ENCODE measurements around the gene MYL5.
"Not testable (repeated sequence)": the region's sequence is repeated elsewhere in the genome, so short reads cannot be mapped to it uniquely, and the experiment has no call there.

Gene MYL5

DNA sequence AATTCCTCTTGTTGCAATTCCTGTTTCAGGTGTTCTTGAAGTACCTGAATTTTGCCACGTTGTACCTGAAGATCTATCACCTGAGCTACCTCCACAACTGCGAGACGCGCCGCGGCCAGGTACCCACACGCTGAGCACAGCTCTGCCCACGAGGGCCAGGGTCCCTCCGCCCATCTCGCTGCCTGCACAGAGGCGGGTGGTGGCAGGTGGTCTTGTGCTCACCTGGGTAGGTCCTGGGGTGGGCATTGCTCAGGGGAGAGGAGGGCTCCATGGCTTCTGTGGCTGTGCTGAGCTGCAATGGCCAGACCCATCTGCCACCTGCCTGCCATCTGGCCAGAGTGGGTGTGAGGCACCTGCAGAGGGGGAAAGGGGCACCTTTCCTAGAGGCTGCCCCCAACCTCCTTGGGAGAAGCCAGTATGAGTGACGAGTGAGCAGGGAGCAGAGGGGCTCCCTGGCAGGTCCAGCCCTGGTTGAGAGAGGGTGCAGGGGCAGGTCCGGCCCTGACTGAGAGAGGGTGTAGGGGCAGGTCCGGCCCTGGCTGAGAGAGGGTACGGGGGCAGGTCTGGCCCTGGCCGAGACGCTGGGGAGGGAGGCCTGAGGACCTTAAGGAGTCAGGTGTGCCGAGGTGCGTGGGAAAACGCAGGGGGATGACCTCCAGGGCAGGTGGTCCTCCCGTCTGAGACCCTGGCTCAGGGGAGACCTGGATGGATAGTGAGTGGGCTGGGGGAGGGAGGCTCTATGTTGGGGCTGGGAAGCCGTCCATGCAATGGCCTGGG, 38.3 kb upstream of the MYL5 start:
- DNase-seq (ENCODE audit: low read depth in 1 of 2, low spot score in 1 of 2), result no peak

DNA sequence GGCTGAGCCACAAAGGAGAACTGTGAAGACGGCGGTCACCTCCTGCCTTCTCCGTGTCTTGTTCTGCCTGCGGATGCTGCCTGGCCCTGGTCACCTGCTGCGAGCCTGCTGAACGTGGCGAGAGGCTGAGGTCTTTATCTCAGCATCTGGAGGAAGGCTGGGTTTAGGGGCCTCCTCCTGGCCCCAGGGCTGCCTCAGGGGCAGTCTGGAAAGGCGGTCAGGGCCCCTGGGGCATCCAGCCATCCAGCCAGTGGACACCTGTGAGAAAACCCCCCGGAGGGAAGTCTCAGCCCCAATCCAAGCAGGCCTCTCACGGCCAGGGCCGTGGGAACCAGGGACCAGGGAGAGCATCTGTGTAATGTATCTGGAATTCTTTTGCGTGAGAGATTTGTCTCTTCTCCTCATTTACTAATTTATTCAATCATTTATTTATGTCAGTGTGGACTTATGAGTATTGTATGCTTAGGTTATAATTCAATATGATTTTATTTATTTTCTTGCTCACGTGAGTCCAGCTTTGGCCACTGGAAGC, 37.6 kb upstream of the MYL5 start:
- no peak for DNase-seq (ENCODE audit: low read depth in 1 of 2, low spot score in 1 of 2)

DNA sequence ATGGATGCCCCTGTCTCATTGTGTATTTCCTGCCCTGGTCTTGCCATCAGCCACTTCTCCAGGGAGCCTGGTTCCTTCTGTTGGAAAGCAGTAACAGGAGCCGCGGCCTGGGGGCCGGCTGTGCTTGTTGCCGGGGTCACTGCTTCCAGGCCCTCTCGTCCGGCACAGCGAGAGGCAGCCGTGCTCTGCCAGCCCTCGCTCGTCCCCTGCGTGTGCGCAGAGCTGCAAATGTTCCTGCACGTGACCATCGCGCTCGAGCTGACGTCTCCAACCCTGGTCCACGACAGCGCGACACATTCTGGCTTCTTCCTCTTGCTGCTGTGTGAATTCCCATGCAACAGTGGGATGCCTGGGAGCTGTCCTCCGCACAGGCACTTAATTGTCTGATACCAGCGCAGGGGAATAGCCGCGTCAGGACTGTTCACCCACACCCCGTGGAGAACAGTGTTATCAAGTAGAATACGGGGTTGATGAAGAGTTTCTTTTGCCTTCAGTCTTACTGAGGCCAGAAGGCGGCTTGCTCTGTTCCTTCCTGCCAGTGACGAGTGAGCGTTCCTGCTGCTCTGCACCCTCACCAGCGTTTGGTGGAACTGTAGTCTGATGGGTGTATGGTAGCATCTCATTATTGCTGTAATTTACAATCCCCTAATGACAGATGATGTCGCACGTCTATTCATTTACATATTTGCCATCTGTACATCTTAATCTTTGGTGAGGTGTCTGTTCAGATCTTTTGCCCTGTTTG, 36.6 kb upstream of the MYL5 start:
- no peak for DNase-seq (ENCODE audit: low read depth in 1 of 2, low spot score in 1 of 2)

DNA sequence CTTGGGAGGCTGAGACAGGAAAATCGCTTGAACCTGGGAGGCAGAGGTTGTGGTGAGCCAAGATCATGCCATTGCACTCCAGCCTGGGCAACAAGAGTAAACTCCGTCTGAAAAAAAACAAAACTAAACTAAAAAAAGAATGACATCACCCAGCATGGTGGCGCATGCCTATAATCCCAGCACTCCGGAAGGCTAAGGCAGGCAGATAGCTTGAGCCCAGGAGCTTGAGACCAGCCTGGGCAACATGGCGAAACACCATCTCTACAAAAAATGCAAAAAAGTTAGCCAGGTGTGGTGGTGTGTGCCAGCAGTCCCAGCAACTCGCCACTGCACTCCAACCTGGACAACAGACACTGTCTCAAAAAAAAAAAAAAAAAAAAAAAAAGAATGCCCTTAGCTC, 32.0 kb upstream of the MYL5 start:
- not testable (repeated sequence) for DNase-seq (ENCODE audit: low read depth in 1 of 2, low spot score in 1 of 2)

DNA sequence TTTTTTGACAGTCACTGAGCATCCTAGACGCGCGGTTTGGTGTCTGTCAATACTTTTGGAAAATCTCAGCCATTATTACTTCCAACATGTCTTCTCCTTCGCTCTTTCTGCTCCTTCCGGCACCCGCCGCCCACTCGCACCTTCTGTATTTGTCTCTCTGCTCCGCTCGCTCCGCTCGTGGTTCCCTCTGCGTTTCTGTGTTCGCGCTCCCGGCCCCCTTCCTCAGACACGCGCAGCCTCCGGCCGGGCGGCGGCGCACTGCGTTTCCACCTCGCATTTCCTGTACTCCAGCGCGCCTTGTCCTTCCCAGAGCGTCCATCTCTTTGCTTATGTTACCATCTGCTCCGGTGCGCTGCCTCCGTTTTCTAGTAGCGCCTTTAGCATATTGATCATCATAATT, 27.9 kb upstream of the MYL5 start:
- DNase-seq (ENCODE audit: low read depth in 1 of 2, low spot score in 1 of 2), result no peak

DNA sequence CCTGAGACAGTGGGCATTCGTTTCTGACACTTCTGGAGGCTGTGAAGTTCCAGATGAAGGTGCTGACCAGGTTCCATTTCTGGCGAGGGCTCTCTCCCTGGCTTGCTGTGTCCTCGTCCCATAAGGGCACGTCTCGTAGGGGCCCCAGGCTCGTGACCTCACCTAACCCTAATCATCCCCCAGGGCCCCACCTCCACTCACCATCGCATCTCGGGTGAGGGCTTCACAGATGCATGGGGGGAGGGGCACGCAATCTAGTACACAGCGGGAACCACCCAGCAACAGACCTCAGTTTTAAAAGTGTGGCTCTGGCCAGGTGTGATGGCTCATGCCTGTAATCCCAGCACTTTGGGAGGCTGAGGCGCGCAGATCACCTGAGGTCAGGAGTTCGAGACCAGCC, 26.9 kb upstream of the MYL5 start:
- no peak for DNase-seq (ENCODE audit: low read depth in 1 of 2, low spot score in 1 of 2)

DNA sequence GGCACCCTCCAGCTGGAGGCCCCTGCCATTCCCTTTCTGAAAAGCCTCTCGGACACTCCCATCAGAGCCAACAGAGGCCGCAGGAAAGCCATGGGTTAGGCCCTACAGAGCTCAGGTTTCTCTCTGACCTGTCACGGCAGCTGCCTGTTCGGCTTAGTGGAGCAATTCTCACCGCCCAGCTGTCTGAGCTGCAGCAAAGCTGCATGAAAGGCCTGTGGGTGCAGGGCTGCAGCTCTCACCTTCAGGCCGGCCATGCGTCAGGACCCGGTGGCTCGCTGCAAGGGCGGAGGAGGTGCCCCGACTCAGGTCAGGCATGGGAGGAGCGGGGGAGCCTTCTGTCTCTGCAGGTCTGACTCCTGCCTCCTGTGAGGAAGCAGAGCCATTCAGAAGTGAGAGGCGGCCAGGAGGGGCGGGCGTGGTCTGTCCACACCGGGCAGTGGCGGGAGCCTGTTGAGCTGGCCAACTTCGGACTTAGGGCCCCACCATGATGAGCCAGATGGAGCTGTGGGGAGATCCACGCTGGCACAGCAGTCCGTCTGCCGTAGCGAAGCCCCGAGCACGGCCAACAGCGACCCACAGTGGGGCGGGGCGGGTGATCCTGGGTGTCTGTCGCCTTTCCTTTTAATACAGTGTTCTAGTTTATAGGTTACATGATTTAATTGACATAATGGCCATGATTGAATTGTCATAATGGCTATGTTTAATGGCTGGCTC, 25.6 kb upstream of the MYL5 start:
- DNase-seq (ENCODE audit: low read depth in 1 of 2, low spot score in 1 of 2), result no peak

DNA sequence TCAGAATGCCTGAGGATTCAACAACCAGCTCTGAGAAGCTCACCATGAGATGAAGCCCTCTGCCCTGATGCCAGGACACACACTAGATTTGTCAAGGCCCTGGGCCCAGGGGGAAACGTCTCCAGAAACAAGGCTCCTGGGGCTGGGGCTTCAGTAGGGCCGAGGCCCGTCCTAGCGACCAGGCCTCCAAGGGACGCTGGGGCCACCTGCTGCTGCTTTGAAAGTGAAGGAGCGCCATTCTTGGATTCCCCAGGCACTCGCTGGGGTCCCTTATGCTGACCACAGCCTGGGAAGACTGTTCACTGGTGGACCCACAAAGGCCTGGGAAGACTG, 25.1 kb upstream of the MYL5 start:
- no peak for DNase-seq (ENCODE audit: low read depth in 1 of 2, low spot score in 1 of 2)

DNA sequence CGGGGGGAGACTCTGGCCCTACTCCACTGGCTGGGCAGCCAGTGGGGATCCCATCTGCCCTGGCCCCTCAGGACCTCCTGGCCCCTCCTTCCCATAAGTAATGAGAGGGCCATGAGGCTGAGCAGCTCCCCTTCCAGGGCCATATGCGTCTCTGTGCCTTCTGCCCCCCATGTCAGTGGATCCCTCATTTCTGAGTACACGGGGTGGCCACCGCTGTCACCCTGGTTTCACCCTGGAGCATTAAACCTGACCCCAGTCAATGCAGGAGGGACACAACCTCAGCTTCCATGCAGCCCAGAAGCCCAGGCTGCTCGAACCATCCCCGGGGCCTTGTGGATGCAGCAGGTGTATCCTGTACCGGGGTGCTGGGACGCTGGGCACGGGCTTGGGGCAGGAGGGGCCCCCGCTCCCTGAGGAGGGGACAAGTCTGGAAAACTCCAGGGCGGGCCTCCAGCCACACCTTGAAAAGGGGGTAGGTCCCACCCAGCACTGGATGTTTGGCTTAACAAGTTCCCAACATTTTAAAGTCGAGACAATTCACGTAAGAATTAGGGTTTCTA, 24.5 kb upstream of the MYL5 start:
- DNase-seq (ENCODE audit: low read depth in 1 of 2, low spot score in 1 of 2), result no peak

DNA sequence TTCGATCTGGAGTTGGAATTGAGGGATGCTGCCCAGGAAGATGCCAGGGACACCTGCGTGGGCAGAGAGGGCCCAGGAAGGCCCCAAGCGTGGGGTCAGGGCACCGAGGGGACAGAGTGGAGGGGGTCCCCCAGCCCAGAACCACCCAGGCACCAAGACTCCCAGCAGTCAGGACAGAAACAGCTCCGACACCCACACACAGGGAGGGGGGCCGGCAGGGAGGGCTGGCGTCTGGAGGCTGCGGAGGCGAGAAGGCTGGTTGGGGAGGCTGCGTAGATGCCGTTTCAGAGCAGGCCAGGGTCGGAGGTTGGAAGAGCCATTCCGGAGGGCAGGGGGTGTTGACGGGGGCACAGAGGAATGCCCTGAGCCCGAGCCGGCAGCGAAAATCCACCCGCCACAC, 23.9 kb upstream of the MYL5 start:
- DNase-seq (ENCODE audit: low read depth in 1 of 2, low spot score in 1 of 2), result no peak

DNA sequence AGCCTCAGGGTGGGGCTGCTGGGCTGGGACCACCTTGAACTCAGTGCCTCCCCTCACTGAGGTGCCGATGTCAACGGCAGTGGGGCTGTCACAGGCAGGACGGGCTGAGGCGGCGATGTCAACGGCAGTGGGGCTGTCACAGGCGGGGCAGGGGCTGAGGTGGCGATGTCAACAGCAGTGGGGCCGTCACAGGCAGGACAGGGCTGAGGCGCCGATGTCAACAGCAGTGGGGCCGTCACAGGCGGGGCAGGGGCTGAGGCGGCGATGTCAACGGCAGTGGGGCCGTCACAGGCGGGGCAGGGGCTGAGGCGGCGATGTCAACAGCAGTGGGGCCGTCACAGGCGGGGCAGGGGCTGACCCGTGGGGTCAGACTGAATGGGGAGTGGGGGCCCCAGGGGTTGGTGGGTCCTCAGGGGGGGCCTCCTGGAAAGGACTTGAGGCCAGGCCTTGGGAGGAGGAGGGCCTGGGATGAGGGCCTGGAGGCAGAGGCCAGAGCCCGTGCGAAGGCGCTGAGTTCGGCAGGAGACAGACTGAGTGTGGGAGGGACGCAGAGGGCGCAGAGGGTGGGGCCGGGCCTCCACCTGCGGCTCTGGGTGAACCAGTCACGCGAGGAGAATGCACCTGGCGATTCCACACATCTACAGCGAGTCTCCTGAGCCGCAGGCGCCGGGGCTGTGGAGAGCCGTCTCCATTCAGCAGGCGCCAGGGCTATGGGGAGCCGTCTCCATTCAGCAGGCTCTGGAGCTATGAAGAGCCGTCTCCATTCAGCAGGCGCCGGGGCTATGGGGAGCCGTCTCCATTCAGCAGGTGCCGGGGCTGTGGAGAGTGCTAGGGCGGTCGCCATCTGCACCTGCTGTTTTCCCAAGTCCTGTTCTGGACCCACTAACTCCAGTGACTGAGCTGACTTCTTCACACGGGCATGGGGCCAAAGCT, 23.1 kb upstream of the MYL5 start:
- no peak for DNase-seq (ENCODE audit: low read depth in 1 of 2, low spot score in 1 of 2)

DNA sequence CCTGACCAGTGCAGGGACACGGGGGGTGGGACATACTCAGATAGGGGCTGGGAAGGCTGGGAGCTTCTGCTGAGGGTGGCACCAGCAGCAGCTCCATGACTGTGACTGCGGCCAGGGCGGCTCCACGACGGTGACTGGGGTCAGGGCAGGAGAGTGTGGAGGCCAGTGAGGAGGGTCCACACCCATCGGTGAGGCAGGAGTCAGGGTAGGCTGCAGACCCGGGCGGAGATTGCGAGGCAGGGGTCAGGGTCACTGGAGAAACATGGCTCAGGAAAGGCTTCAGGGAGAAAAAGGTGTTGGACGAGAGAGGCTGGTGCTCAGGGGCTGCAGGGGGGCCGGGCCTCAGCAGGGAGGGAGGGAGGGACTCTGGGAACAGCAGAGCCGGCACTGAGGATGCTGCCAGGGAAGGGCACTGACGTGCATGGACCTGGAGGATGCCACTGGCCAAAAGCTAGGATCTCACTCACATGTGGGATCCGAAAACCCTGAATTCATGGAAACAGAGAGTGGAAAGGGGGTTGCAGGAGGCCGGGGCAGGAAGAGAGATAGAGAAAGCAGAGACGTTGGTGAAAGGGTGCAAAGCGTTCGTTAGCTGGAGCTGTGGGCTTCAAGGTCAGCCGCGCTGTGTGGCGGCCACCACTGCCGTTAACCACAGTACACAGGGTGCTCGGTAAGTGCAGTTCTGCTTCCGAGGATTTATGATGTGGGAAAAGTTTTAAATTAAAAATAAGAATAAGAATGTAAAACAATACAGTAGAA, 22.3 kb upstream of the MYL5 start:
- DNase-seq (ENCODE audit: low read depth in 1 of 2, low spot score in 1 of 2), result no peak

DNA sequence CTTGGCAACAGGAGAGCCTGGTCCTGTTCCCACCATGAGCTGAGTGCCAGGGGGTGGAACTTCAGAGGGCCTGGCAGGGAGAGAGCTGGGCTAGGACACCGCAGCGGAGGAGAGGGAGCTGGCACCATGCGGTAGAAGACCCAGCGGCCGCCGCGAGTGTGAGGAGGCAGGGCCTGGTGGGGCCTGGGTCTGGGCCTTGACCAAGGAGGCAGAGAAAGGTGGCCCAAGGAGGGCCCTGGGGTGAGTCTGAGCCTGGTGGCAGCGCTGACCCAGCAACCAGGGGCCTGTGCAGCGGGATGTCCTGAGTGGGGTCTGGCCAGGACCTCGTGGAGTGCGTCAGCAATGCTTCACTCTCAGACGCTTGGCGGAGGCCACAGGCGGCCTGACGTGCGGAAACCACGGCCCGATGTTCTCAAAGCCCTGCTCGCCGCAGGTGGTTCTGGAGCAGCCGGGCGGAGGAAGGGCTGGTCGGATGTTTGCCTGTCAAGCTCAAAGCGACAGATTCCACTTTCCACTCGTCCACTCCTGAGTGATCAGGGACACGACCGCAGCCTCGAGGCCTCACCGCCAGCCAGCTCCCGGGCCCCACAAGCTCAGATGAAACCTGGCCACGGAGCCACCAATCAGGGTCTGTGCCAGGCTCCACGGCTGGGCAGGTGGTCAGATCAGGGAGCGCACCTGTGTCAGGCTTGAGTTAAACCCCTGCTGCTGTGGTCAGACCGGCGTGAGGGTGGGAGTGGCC, 21.1 kb upstream of the MYL5 start:
- no peak for DNase-seq (ENCODE audit: low read depth in 1 of 2, low spot score in 1 of 2)

DNA sequence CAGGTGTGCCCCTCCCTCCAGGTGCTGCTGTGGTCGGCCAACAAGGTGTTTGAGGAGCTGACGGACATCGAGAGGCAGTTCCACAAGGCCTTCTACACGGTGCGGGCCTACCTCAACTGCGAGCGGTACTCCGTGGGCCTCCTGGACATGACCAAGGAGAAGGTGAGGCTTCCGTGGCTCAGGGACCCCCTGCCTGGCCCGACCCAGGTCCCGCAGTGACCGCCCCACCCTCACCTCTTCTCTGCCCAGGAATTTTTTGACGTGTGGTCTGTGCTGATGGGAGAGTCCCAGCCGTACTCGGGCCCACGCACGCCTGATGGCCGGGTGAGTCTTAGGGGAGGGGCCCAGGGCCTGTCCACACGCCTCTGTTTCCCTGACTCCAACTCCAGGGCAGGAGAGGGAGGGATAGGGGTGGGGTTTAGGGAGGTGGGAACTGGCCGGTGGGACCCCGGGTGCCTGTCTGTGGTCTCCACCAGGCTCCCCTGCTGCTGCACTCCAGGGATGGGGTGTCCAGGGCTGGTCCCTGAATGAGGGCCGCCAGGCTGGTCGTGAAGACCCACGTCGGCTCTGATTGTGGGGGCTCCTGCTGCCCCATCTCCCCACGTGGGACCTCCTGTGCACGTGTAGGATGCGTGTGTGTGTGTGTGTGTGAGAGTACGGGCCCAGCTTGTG, 20.4 kb upstream of the MYL5 start:
- DNase-seq (ENCODE audit: low read depth in 1 of 2, low spot score in 1 of 2), result no peak

DNA sequence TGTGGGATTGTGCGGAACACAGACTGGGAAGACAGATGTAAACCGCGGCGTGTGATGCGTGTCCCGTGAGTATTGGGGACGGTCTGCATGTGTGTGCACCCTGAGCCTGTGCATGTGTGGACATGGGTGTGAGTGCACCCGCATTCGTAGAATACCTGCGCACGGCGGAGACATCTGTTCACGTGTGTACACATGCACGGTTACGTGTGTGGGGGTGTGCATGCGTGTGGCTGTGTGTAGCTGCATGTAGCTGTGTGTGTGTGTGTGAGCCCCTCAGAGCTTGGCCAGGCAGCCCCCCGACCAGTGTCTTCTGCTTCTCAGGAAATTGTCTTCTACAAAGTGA, 19.9 kb upstream of the MYL5 start:
- DNase-seq (ENCODE audit: low read depth in 1 of 2, low spot score in 1 of 2), result no peak

DNA sequence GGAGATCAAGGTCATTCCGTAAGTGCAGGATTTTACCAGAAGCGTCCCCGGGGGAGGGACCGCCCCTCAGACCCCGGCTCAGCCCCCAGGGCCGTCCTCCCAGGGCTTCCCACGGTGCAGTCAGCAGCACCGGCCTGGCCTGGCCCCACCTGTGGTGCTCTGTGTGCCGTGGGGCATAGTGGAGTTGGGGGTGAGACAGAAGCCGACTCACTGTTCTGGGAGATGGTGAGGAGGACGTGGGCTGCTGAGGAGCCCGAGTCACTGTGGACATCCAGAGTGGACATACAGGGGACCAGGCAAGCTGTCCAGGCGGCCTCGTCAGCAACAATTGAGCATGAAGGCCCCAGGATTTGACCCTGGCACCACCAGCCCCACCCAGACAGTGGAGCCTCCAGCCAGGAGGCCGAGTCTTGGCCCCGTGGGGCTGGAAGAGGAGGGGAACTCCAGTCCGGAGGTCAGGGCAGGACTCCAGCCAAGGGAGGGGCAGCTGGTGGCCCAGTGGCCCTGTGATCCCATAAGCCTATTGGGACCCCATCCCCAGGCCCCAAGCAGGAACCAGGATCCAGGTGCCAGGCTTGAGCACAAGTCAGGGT, 19.4 kb upstream of the MYL5 start:
- no peak for DNase-seq (ENCODE audit: low read depth in 1 of 2, low spot score in 1 of 2)

DNA sequence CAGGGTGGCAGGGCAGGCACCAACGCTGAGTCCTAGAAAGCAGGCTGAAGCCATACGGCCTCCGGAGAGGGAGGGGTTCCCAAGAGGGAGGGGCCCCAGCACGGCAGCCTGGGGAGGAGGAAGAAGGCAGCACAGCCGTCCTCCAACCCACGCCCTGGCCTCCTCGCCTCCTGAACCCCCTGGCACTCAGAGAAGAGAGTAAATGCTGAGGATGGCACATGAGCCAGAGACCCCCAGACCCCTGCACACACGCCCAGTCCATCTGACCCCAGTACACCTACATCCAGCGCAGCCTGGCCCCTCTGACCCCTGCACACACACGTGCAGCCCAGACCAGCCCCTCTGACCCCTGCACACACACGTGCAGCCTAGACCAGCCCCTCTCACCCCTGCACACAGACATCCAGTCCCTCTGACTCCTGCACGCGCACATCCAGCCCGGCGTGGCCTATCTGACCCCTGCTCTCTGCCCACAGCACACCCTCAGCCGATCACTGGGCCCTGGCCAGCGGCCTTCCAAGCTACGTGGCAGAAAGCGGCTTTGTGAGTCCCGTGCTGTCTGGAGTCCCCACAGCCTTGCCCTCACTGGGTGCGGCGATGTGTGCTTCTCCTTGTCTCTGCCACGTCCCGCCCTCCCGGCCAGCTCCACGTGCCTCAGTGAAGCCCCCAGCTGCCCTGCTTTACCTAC, 18.7 kb upstream of the MYL5 start:
- no peak for DNase-seq (ENCODE audit: low read depth in 1 of 2, low spot score in 1 of 2)
